ENCODE measurements around the gene WDR38. TPM values are rescaled to one million over a fixed set of nuclear protein-coding genes. Genes with fewer than 3 reads are reported as not detected.

Gene WDR38
- total RNA-seq, 1 donor from 2014 or later = not detected

GRCh38 chr9:124859803-124860581 lies 6.7 kb downstream of the WDR38 start:
- no peak for DNase-seq

GRCh38 chr9:124860582-124861341 lies 7.5 kb downstream of the WDR38 start:
- no peak for DNase-seq

GRCh38 chr9:124861342-124862229 lies 8.3 kb downstream of the WDR38 start, which contains the start of the genes ARPC5L and RPL35:
ARPC5L (plus strand) TSS chr9:124862130; CDS start chr9:124869291, 7,161 bp downstream.
RPL35 (minus strand) TSS chr9:124861957; CDS start chr9:124861912, 45 bp downstream.
- DNase-seq = peak; percentile 96

GRCh38 chr9:124863371-124863871 lies 10.2 kb downstream of the WDR38 start:
- peak; percentile 61 for DNase-seq

- peak; percentile 90 for DNase-seq
Measured at GRCh38 chr9:124868511-124869465, 15.5 kb downstream of the WDR38 start.

GRCh38 chr9:124869466-124869985 lies 16.3 kb downstream of the WDR38 start:
- peak; percentile 42 for DNase-seq

- peak; percentile 77 for DNase-seq
Measured at GRCh38 chr9:124869986-124870560, 16.8 kb downstream of the WDR38 start.

- peak; percentile 25 for DNase-seq
Measured at GRCh38 chr9:124870723-124871122, 17.5 kb downstream of the WDR38 start.

GRCh38 chr9:124871156-124871561 lies 17.9 kb downstream of the WDR38 start:
- no peak for DNase-seq

- DNase-seq = no peak
Measured at GRCh38 chr9:124873664-124874063, 20.4 kb downstream of the WDR38 start.

- no peak for DNase-seq
Measured at GRCh38 chr9:124875501-124875900, 22.2 kb downstream of the WDR38 start.

GRCh38 chr9:124877021-124877782 lies 23.9 kb downstream of the WDR38 start:
- DNase-seq = no peak

- no peak for DNase-seq
Measured at GRCh38 chr9:124878021-124878420, 24.8 kb downstream of the WDR38 start.

GRCh38 chr9:124878518-124878917 lies 25.3 kb downstream of the WDR38 start:
- DNase-seq = no peak

- no peak for DNase-seq
Measured at GRCh38 chr9:124879226-124879625, 26.0 kb downstream of the WDR38 start.

GRCh38 chr9:124880501-124880900 lies 27.2 kb downstream of the WDR38 start:
- no peak for DNase-seq

GRCh38 chr9:124881138-124881743 lies 28.0 kb downstream of the WDR38 start:
- no peak for DNase-seq

GRCh38 chr9:124882231-124882630 lies 29.0 kb downstream of the WDR38 start:
- no peak for DNase-seq

- DNase-seq = peak; percentile 34
Measured at GRCh38 chr9:124884376-124884775, 31.1 kb downstream of the WDR38 start.
